ENCODE results near the gene GULP1.

Gene GULP1

GRCh38 chr2:188435115-188435514 is 143.4 kb downstream of the GULP1 start:
- no peaks in the 10 kb centered on the region for H3K9me3 ChIP-seq

DNA sequence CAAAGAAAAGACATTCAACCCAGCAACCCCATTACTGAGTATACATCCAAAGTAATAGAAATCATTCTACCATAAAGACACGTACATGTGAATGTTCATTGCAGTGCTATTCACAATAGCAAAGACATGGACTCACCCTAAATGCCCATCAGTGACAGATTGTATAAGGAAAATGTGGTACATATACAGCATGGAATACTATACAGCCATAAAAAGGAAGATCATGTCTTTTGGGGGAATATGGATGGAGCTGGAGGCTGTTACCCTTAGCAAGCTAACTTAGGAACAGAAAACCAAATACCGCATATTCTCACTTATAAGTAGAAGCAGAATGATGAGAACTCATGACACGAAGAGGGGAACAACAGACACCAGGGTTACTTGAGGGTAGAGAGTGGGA is 145.9 kb downstream of the GULP1 start:
- no peaks in the 10 kb centered on the region for H3K27me3 ChIP-seq
- H3K4me1 ChIP-seq: 0 out of 2 replicates have a peak, but pooled peaks cover 4% of the 10 kb centered on the region
- no peaks in the 10 kb centered on the region for H3K9me3 ChIP-seq
- TF ChIP-seq, protein P1, sequence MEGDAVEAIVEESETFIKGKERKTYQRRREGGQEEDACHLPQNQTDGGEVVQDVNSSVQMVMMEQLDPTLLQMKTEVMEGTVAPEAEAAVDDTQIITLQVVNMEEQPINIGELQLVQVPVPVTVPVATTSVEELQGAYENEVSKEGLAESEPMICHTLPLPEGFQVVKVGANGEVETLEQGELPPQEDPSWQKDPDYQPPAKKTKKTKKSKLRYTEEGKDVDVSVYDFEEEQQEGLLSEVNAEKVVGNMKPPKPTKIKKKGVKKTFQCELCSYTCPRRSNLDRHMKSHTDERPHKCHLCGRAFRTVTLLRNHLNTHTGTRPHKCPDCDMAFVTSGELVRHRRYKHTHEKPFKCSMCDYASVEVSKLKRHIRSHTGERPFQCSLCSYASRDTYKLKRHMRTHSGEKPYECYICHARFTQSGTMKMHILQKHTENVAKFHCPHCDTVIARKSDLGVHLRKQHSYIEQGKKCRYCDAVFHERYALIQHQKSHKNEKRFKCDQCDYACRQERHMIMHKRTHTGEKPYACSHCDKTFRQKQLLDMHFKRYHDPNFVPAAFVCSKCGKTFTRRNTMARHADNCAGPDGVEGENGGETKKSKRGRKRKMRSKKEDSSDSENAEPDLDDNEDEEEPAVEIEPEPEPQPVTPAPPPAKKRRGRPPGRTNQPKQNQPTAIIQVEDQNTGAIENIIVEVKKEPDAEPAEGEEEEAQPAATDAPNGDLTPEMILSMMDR (IDR thresholded peaks at IDR 0.05; ENCODE audit: low read depth, low read length): no peak
- DNase-seq: no peak
- no peak overlapping the region for H3K4me3 ChIP-seq (ENCODE audit: low read depth, low read length)
- H3K36me3 ChIP-seq: no peaks in the 10 kb centered on the region

More at GRCh38 chr2:188435115-188435514, 143.4 kb downstream of the GULP1 start:
- Histone ChIP-seq H3K36me3 (no peaks in the 10 kb centered on the region), H3K4me3 (ENCODE audit: low read depth, low read length) (no peak overlapping the region), H3K4me1 (0 out of 2 replicates have a peak, but pooled peaks cover 4% of the 10 kb centered on the region), H3K27me3 (no peaks in the 10 kb centered on the region)
- TF ChIP-seq, protein P1 (IDR thresholded peaks at IDR 0.05; ENCODE audit: low read depth, low read length): no peak
- DNase-seq: no peak

- no peaks in the 10 kb centered on the region for H3K27me3 ChIP-seq
- TF ChIP-seq, protein P1 (IDR thresholded peaks at IDR 0.05; ENCODE audit: low read depth, low read length): no peak
Observed at GRCh38 chr2:188439986-188440385, 148.3 kb downstream of the GULP1 start.

GRCh38 chr2:188440849-188441248 is 149.2 kb downstream of the GULP1 start:
- no peak for DNase-seq
- H3K27me3 ChIP-seq: no peaks in the 10 kb centered on the region
- TF ChIP-seq, protein P1 (IDR thresholded peaks at IDR 0.05; ENCODE audit: low read depth, low read length): no peak
- H3K36me3 ChIP-seq: no peaks in the 10 kb centered on the region
- H3K9me3 ChIP-seq: no peaks in the 10 kb centered on the region
- H3K4me1 ChIP-seq: 0 out of 2 replicates have a peak, but pooled peaks cover 4% of the 10 kb centered on the region
- no peak overlapping the region for H3K4me3 ChIP-seq (ENCODE audit: low read depth, low read length)

More at GRCh38 chr2:188439986-188440385, 148.3 kb downstream of the GULP1 start:
- H3K9me3 ChIP-seq: no peaks in the 10 kb centered on the region
- H3K36me3 ChIP-seq: no peaks in the 10 kb centered on the region
- H3K4me3 ChIP-seq (ENCODE audit: low read depth, low read length): no peak overlapping the region
- peak; percentile 24 for DNase-seq
- 0 out of 2 replicates have a peak, but pooled peaks cover 4% of the 10 kb centered on the region for H3K4me1 ChIP-seq

- H3K4me1 ChIP-seq: 0 out of 2 replicates have a peak, but pooled peaks cover 4% of the 10 kb centered on the region
- no peaks in the 10 kb centered on the region for H3K9me3 ChIP-seq
- TF ChIP-seq, protein P1 (IDR thresholded peaks at IDR 0.05; ENCODE audit: low read depth, low read length): no peak
- no peak overlapping the region for H3K4me3 ChIP-seq (ENCODE audit: low read depth, low read length)
- no peaks in the 10 kb centered on the region for H3K27me3 ChIP-seq
- DNase-seq: no peak
- H3K36me3 ChIP-seq: no peaks in the 10 kb centered on the region
Observed at GRCh38 chr2:188441288-188441947, 149.7 kb downstream of the GULP1 start.

GRCh38 chr2:188443207-188443606 is 151.5 kb downstream of the GULP1 start:
- no peak for DNase-seq
- TF ChIP-seq, protein P1 (IDR thresholded peaks at IDR 0.05; ENCODE audit: low read depth, low read length): no peak
- H3K9me3 ChIP-seq: no peaks in the 10 kb centered on the region
- no peak overlapping the region for H3K4me3 ChIP-seq (ENCODE audit: low read depth, low read length)
- 0 out of 2 replicates have a peak, but pooled peaks cover 4% of the 10 kb centered on the region for H3K4me1 ChIP-seq
- H3K36me3 ChIP-seq: no peaks in the 10 kb centered on the region
- no peaks in the 10 kb centered on the region for H3K27me3 ChIP-seq

All from BE2C (cell line).